GM12878 (cell line): ENCODE results near the gene MOK.

Source experiments
- ATF7 ChIP-seq: fragments of 450-650 bp; IDR thresholded peaks from 2 replicates; pipeline ENCODE4 v1.6.1; 2016; ENCODE audit warnings: low read depth, mild to moderate bottlenecking
- CBFB ChIP-seq: IDR thresholded peaks from 2 replicates; pipeline ENCODE4 v1.6.1; 2016; ENCODE audit warnings: antibody characterized with exemption, low read depth
- MLLT1 ChIP-seq: fragments of 450-650 bp; IDR thresholded peaks from 2 replicates; pipeline ENCODE4 v1.6.1; 2016; ENCODE audit warnings: mild to moderate bottlenecking
- RFX5 ChIP-seq: IDR thresholded peaks from 2 replicates; pipeline ENCODE4 v1.6.1; 2011; ENCODE audit warnings: low read depth, low read length, improper control_type of control experiment
- RUNX3 ChIP-seq: IDR thresholded peaks from 2 replicates; pipeline ENCODE4 v1.6.1; 2012; ENCODE audit warnings: low read length, inconsistent platforms

- no peak for TF ChIP-seq RUNX3
- TF ChIP-seq CBFB, result no peak
- TF ChIP-seq MLLT1, result no peak
- no peak for TF ChIP-seq ATF7
- no peak for TF ChIP-seq RFX5
Measured at GRCh38 chr14:102206918-102207317, 98.0 kb downstream of the MOK start.
